ENCODE measurements around the gene PRODH2.

The PRODH2 gene

DNA sequence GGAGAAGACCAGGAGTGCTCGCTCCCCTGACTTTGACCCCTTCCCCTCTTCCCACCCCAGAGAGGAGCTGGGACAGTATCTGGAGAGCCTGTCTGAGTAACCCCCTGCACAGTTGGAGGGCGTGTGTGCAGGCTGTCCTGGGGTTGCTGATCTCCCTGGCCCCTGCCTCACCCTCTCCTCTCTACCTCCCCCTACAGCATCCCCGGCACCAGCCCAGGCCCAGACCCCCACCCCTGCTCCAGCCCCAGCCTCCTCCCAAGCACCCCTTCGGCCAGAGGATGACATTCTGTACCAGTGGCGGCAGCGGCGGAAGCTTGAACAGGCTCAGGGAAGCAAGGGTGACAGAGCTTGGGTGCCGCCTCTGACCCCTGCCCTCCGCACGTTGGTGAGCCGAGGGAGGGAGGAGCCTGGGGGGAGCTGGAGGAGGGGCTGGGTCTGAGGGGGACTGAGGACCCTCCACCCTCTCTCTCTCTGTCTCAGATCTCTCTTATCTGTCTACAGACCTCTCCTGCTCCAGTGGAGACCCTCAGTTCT lies 46.0 kb downstream of the PRODH2 start:
- DNase-seq (ENCODE audit: extremely low spot score, insufficient read length, low read depth): no peak

DNA sequence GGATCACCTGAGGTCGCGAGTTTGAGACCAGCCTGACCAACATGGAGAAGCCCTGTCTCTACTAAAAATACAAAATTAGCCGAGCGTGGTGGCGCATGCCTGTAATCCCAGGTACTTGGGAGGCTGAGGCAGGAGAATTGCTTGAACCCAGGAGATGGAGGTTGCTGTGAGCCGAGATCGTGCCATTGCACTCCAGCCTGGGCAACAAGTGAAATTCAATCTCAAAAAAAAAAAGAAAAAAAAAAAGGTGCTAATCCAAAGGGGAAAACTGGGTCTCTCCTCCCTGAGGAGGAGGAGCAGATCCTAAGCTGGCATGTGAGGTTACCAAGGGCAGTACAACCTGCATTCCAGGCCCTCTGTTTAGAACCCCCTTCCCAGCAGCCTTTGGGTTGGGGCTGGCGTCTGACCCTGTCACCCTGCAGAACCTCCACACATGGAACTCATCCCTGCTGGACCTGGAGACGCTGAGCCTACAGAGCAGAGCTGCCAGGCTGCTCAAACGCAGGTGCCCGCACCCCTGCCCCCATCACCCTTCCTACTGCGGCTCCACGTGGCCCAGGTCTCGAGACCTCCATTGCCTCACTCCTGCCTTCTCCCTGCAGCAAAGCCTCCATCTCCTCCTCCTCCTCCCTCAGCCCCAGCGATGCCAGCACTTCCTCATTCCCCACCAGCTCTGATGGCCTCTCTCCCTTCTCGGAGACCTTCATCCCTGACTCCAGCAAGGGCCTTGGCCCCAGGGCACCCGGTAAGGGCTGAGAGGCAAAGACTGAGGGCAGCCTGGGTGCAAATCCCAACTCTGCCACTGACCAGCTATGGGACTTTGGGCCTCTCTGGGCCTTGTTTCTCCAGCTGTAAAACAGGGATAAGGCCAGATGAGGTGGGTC lies 48.0 kb downstream of the PRODH2 start:
- FAIRE-seq (no peak), DNase-seq (ENCODE audit: extremely low spot score, insufficient read length, low read depth) (no peak)

More for the DNA sequence above, 46.0 kb downstream of the PRODH2 start:
- no peak for FAIRE-seq

DNA sequence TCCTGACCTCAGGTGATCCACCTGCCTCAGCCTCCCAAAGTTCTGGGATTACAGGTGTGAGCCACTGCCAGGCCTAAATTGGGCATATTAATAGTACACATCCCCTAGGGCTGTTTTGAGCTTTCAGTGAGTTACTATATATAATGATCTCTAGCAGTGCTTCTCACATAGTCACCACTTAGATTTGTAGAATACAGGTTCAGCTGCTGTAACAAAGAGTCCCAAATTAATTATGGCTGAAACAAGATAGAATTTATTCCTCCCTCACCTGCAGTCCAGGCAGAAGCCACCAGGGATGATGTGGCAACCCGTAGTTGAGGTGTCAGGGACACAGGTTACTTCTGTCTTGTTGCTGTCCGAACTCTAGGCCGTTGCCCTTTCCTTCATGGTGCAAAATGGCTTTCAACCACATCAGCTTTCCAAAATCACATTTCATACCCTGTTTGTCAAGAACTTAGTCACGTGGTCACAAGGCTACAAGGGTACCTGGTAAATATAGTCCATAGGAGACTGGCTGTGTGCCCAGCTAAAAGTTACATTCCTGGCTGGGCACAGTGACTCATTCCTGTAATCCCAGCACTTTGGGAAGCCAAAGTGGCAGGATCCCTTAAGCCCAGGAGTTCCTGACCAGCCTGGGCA lies 51.8 kb downstream of the PRODH2 start:
- FAIRE-seq (no peak), DNase-seq (ENCODE audit: extremely low spot score, insufficient read length, low read depth) (no peak)

DNA sequence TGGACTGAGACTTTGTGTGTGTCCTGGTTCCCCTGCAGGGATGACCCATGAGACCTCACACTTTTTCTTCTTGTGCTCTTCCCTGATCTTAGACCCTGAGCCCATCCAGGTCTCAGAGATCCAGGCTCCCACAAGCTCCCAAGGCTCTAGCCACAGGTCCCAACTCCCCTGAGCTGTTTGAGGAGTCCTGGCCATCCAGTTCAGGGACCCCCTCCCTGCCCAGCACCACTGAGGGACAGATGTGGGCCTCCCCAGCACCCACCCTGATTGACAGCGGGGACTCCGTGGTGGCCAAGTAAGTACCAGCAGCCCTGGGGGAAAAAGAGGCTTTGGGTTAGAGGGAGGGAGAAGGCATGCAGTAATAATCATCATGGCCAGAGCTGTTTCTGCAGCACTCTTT lies 52.9 kb downstream of the PRODH2 start:
- DNase-seq (ENCODE audit: extremely low spot score, insufficient read length, low read depth): no peak
- FAIRE-seq: no peak

DNA sequence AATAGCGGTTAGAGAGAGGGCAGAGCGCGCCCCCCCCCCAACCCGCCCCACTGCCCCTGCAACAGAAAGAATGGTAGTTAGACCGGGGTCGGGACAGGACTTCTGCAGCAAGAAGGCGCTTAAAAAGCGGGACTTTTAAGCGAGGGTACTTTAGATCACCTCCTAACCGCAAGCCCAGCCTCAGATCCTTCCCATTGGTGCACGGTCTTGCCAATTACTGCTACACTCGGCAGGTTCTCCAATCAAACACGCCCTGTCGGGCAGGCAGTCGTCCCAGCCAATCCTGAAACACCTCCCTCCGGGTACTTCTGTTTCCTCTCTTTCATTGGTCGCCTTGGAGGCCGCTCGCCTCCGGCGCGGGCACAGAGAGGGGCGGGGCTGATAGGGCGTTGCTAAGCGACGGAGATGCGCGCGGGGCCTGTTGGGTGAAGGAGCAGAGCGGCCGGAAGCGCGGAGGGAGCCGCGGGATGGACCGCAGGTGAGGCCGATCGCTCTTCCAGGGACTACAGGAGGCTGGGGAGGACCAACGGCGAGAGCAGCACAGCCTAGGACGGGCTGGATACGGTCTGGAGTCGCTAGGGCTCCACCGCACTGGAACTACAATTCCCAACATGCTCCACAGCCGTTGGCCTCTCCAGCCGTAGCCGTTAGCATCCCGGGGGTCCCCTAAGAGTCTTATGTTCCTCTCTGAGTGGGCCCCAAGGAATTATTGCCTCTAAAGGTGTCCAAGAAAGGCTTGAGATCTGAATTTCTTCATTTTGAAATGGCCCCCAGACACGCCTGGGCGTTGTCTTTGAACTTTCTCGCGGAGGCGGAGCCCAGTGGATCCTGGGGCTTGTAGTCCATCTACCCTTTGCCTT lies 54.7 kb downstream of the PRODH2 start, which contains the start of gene PROSER3:
Gene PROSER3 (plus strand): TSS at position 428 of the 860 bp plus-strand sequence. CDS start 40 bp downstream, at position 468.
- DNase-seq (ENCODE audit: extremely low spot score, insufficient read length, low read depth) (peak; percentile 96), FAIRE-seq (peak; percentile 100)

DNA sequence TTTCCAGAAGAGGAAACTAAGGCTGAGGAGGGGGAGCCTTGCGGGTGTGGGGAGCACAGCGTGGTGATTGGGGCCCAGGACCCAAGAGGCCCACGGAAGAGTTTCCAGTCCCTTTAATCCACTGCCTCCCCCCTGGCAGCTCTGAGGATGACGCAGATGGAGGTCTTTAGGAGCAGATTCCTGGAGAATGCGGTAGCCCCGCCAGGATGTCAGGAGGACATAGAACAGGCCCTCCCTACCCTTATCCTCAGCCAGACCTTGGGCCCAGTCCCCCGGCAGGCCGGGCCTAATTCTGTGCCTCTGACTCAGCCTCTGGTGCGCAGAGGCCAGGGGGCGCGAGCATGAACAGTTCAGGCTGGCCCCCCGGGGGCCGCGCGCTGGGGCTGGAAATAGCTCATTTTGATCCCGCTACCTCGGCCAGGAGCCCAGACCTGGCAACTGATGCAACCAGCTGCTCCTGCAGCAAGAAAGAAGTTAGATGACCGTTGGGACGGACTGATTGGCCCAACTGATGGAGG lies 55.4 kb downstream of the PRODH2 start:
- DNase-seq (ENCODE audit: extremely low spot score, insufficient read length, low read depth) (no peak), FAIRE-seq (no peak)

DNA sequence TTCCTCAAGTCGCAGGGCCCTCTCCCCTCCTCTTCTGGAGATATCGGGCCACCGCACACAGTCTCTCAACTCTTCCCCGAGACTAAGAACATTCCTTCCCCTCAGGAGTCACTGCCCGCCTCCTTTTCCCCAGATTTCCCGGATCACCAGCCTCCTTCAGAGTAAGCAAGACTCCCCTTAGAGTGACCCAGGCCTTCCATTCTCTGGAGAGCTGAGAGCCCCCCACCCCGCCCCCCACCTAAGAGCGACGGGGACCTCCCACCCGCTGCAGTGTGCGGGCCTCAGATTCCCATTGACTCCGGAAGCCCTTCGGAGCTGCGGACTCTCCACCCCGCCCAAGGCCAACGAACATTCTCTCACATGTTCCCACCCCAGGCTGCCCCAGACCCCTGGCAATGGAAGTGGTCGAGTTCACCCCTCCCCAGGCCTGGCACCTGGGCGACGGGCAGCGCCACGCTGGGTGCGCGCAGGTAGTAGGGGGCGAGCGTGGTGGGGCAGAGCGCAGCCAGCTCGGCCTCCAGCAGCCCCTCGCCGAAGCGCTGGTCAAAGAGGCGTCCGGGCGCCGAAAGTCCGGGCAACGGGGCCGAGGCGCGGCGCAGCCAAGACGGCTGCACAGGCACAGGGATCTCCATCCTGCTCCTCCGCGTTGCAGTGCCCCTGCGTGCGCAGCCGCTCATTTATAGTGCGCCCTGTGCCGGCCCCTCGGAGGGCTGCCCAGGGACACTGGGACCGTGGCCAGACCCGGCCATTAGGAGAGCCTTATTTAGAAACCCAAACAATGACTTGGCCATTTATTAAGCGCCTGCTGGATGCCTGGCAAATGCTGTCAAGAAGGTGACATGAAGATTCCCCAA lies 56.0 kb downstream of the PRODH2 start, which contains the start of gene HSPB6:
Gene HSPB6 (minus strand): TSS at position 653 of the 854 bp plus-strand sequence. CDS start 21 bp downstream, at position 632.
- no peak for DNase-seq (ENCODE audit: extremely low spot score, insufficient read length, low read depth)
- FAIRE-seq: no peak

DNA sequence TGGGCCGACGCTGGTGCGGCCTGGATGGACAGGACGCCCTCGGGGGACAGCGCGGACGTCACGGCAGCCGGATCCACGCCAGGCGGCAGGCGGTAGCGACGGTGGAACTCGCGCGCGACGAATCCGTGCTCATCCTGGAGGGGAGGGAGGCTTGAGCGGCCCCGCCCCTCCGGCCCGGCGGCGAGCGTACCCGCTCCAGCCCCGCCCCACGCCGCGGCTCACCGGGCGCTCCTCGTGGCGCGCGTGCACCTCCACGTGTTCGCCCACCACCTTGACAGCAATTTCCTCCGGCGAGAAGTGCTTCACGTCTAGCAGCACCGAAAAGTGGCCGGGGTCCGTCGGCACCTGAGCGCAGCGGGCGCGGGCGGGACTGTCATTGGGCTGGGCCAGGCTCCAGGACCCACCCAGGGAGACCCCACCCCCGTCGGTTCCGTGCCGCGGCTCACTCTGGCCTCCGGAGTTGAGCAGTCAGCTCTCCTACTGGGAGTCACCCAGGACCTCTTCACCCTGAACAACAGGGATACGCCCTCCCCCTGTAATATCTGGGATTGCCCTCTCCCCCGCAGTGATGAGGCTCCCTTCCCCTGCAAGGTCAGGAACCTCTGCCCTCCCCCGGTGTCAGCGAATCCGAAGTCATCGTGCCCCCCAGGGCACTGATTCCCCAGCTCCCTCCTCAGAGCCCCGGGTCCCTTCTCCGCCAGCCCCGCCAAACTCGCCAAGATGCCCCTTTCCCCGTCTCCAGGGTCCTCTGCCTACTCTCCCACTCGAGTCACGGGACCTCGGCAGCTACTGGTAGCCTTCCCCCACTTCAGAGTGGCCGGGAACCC lies 56.9 kb downstream of the PRODH2 start:
- FAIRE-seq (no peak), DNase-seq (ENCODE audit: extremely low spot score, insufficient read length, low read depth) (no peak)

DNA sequence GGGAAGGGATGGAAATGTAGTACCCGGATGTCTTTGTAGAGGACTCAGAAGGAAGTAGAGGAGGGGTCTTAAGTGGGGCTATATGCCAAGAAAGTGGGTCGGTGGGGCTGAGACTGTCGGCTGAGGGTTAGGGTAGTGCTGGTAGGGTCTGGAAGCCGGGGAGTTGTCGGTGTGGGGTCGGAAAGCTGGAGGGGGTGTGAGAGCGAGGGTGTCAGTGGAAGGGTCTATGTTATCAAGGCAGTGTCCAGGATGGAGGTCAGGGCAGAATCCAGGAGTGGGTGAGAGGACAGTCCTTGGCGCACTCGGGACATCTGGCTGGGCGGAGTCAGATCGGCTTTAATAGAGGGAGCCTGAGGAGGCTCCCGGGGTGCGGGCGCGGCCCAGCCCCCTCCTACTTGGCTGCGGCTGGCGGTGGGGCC lies 57.5 kb downstream of the PRODH2 start:
- FAIRE-seq: no peak
- no peak for DNase-seq (ENCODE audit: extremely low spot score, insufficient read length, low read depth)

DNA sequence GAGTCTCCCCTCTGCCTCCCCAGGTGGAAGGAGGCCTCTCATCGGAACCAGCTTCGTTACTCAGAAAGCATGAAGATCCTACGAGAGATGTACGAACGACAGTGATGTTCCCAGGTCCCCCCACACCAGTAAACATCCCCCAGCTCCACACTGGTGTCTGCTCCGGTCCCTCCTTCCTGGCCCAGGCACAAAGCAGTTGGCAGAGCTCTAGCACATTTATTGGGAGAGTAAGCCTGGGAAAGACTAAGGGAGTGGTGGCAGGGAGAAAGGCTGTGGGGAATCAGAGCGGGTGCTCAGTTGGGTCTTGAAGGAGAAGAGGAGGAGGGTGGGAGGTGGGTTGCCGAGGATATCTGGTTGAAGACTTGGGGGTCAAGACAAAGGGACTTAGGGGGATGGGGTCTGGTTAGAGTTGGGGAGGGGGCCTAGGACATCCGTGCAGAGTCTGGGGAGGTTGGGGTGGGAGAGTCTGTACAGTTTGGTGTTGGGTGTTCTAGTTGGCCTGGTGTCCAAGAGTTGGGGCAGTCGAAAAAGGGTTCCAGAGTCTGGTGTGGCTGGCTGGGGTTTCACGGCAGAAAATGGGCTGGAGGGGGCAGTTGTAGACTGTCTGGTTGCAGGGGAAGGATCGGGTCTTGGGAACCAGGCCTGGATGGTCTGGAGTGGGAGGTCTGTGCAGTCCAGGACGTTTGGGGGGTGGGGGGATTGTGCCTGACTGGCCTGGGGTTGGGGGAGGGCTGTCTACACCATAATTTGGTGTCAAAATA lies 58.1 kb downstream of the PRODH2 start:
- DNase-seq (ENCODE audit: extremely low spot score, insufficient read length, low read depth) (no peak), FAIRE-seq (no peak)

DNA sequence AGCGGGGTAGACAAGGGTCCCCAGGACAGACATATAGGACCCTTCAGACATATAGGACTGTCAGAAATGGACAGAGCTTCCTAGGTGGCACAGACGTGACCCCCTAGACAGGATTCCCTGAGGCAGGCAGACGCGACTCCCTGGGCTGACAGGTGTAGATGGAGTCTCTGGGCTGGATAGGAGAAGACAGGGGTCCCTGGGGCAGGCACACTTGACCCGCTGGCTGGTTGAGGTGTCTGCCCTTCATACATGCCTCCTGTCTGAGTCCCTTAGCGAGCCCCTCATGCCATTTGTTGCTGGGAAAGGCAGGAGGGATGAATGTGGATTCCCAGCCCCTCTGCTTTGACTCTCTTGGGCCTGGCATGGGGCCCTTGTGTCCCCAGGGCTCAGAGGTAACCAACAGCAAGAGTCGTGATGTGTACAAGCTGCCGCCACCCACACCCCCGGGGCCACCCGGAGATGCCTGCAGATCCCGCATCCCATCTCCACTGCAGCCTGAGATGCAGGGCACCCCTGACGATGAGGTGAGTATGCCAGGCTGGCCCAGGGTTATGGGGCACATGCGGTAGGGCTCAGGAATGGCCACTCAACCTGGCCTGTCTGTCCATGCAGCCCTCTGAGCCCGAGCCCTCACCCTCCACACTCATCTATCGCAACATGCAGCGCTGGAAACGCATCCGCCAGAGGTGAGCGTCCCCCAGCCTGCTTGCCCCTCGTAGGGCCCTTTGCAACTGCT lies 58.8 kb downstream of the PRODH2 start:
- FAIRE-seq (no peak), DNase-seq (ENCODE audit: extremely low spot score, insufficient read length, low read depth) (no peak)

DNA sequence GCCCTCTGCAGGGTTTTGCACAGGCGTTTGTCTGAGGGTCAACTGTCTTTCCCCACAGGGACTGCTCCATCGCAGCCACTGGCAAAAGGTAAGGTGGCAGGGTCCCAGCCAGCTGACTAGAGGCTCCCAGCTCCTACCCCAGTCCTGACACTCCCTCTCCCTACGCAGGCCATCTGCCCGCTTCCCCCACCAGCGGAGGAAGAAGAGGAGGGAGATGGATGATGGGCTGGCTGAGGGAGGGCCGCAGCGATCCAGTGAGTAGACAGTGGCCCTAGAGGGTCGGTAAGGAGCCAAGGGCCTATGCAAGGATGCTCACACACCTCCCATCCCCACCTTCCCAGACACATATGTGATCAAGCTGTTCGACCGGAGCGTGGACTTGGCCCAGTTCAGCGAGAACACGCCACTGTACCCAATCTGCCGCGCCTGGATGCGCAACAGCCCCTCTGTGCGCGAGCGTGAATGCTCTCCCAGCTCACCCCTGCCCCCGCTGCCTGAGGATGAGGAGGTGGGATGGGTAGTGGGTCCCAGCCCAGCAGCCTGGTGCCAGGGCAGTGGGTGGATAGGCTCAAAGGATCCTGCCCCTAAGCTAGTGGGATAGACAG lies 59.8 kb downstream of the PRODH2 start:
- DNase-seq (ENCODE audit: extremely low spot score, insufficient read length, low read depth) (no peak), FAIRE-seq (no peak)

DNA sequence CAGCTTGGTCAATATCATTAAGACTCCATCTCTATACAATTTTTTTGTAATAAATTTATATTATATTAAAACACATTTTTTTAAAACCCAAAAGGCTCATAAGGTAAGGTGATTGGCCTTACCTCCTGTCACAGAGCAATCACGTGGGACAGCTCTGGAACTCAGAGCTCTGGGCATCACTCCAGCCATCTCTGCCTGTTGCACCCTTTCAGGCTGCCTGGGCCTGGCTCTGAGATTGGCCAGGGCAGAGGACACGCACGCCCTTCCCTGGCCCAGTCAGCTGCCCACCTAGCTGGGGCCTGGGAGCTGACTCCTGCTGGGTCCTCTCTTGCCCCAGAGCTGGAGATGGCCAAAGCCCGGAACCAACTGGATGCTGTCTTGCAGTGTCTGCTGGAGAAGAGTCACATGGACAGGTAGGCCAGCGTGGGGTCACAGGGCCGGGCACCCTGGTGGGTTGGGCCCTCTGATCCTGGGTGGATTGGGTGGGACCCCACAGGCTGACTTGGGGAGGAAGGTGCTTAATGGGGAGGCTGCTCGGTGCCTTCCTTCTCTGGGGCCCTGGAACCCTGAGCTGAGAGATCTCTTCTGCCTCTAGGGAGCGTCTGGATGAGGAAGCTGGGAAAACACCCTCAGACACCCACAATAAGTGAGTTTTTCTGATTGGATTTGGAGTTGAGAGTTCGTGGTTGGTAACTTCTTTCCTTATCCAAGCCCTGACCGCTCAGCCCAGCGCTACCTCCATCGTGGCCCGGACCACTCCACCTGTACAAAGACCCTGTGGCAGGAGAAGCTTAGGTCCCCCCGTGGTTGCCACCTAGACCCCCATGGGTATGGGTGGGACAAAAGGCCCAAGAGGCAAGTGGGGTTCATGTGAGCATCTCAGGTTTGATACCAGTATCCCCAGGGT lies 60.6 kb downstream of the PRODH2 start:
- DNase-seq (ENCODE audit: extremely low spot score, insufficient read length, low read depth): no peak

DNA sequence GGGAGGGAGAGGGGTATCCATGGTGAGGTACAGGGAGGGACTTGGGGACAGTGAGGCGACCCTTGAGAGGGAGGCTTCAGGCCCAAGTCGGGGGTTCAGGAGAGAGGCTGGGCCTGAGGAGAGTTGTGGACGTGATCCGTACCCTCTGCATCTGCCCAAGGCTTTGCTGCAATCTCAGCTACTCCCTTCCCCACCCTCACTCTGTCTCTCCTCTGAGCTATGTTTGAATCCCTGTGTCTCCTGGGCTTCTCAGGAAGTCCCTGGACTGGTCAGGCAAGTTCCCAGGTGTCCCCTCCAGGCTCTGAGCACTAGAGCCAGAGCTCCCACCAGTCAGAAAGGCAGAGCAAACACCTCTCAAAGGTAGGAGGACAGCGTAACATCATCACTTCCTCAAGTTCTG lies 62.5 kb downstream of the PRODH2 start:
- FAIRE-seq (no peak), DNase-seq (ENCODE audit: extremely low spot score, insufficient read length, low read depth) (no peak)

More for the DNA sequence above, 60.6 kb downstream of the PRODH2 start:
- no peak for FAIRE-seq

Measured in GM18507 (cell line).